NCI-H510A treated with DMSO at 0.1 percent for 48 hours (cell line): Measurements from ENCODE around the gene MINDY3.
"Not testable (repeated sequence)": the region's sequence is repeated elsewhere in the genome, so short reads cannot be mapped to it uniquely, and the experiment has no call there.

ENCODE experiments used
- DNase-seq: peaks from one replicate; lab custom pipeline; 2025; lab: John Stamatoyannopoulos, UW

The MINDY3 gene

DNA sequence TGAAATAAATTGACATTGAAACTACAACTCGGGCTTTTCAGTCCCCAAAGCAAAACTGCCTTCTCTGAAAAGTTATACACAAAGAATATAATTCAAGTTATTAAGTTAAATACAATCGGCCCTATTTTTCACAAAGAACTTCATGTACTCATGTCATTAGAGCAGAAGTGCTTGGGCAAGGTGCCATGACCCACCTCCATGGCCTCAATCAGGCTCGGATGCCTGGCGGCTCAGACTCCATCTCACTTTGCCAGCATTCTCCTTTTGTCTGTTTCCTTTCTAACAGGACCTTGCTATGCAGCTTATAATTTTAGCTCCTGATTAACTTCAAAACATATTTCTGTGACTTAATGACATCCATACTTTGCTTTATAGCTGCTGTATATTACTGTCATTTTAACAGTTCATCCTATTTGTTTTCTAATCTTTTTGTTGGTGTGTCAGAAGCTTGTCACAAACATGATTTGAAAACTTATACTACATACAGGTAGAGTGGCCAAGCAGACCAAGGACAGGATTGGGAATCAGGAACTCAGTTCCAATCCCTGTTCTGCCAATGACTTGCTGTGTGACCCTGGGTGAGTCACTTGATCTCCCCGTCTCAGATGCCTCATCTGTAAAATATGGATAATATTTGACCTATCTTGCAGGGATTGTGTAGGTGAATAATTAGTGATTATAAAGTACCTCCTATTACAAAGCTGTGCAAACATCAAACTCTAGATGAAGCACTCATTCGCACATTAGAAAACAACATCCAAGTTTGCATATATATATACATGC is 79.8 kb downstream of the MINDY3 start:
- DNase-seq, result no peak

DNA sequence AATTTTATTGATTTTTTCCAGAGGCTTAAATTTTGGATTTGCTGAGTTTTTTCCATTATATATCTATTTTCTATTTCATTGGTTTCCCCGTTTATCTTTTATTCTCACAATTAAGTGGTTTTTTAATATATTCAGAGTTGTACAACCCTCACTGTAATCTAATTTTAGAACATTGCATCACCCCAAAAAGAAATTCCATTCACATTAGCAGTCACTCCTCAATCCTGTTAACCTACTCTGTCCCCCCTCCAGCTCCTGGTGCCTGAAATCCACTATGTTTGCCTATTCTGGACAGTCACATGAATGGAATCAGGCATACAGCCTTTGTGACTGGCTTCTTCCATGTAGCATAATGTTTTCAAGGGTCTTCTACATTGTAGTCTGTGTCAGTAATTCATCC is 84.8 kb downstream of the MINDY3 start:
- no peak for DNase-seq

DNA sequence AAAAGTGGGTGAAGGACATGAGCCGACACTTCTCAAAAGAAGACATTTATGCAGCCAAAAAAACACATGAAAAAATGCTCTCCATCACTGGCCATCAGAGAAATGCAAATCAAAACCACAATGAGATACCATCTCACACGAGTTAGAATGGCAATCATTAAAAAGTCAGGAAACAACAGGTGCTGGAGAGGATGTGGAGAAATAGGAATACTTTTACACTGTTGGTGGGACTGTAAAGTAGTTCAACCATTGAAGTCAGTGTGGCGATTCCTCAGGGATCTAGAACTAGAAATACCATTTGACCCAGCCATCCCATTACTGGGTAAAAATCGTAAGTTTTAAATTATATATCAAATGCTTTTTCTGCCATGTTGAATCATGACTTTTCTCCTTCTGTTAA is 85.8 kb downstream of the MINDY3 start:
- DNase-seq, result not testable (repeated sequence)

DNA sequence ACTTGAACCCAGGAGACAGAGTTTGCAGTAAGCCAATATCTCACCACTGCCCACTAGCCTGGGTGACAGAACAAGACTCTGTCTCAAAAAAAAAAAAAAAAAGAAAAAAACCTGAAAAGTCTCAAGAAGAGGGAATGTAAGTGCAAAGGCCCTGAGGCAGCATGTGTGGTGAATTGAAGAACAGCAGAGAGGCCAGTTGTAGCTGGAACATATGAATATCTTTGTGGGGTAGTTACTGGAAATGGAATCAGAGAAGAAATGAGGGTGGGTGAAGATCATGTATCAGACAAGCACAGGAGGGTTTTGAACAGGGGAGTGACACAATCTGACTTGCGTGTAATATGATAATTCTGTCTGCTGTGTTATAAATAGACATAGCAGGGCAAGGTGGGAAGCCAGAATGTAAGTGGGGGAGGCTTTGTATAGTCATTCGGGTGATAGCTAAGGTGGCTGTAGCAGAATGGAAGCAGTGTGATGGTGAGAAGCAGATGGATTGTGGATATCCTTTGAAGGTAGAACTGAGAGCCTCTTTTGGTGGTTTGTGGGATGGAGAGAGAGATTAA is 95.3 kb downstream of the MINDY3 start:
- no peak for DNase-seq

DNA sequence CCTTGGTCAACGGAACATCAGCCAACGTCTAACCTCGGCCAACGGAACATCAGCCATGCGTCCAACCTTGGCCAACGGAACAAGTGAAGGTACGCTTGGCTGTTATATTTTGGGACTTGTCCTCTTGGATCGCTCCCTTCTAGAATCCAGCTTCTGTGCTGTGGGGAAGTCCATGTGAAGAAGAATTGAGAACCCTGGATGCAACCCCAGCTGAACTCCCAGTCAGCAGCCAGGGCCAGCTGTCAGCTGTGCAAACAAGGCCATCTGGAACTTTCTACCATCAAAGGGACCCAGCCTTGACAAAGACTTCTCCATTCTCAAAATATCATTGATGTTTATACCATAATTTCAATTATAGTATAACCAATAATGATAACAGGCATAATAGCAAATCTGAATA is 97.3 kb downstream of the MINDY3 start:
- no peak for DNase-seq

DNA sequence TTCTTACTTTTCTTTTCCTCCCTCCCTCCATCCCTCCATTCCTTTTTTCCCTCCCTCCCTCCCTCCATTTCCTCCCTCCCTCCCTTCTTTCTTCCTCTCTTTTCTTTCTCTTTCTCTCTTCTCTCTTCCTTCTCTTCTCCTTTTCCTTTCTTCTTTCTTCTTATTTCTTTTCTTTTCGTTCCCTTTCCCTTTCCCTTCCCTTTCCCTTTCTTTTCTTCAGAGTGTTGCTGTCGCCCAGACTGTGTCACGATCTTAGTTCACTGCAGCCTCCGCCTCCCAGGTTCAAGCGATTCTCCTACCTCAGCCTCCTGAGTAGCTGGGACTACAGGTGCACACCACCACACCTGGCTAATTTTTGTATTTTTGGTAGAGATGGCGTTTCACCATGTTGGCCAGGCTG is 98.1 kb downstream of the MINDY3 start:
- not testable (repeated sequence) for DNase-seq

DNA sequence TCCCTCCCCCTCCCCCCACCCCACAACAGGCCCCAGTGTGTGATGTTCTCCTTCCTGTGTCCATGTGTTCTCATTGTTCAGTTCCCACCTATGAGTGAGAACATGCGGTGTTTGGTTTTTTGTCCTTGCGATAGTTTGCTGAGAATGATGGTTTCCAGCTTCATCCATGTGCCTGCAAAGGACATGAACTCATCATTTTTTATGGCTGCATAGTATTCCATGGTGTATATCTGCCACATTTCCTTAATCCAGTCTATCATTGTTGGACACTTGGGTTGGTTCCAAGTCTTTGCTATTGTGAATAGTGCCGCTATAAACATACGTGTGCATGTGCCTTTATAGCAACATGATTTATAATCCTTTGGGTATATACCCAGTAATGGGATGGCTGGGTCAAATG is 99.1 kb downstream of the MINDY3 start:
- DNase-seq, result not testable (repeated sequence)

DNA sequence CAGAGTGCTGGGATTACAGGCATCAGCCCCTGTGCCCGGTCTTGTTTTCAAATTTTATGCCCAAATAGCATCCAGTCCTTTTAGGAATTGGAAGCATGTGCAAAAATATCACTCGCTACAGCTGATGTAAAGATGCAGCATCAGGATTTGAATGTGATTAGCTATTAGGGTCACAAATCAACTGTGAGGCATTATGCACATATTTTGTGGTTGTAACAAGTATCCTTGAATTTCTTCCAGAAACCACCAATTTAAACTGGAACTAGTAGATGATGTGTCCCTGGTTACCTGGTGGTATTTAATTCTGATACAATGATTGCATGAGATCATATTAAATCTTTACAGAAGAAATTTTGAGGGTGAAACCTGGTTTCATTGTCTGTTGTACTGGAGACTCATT is 99.6 kb downstream of the MINDY3 start:
- no peak for DNase-seq

DNA sequence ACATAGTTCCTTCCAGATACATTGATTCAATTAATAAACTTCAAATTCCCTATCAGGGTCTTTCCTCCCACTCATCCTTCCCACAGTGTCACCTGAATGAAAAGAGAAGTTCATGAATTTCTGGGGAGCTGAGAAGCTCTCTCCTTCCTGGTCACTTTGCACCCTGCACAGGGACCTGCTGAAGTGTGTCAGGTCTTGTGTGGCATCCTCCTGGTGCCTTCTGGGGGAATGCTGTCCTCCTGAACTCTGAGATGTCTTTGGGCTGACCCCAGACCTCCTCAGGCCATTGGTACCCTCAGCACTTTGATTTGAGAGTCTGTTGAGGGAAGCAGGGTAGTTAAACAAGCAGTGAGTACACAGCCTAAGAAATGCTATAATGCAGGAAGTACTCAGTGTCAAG is 101.0 kb downstream of the MINDY3 start:
- DNase-seq, result no peak

DNA sequence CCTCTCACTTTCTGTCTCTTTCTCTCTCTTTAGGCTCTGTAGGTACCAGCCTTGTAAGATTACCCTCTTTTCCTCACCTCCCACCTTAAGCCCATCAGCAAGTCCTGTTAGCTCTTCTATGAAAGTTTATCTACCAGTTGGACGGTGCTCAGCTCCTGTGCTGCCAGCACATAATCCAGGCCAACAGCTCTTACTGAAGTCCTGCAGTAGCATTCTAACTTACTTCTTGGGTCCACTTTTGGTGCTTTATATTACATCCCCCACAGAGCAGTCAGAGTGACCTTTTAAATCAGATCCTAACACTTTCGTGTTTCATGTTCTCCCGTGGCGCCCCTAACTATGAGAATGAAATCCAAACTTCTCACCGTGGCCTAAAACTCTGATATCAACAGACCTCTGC is 101.7 kb downstream of the MINDY3 start:
- DNase-seq, result no peak

DNA sequence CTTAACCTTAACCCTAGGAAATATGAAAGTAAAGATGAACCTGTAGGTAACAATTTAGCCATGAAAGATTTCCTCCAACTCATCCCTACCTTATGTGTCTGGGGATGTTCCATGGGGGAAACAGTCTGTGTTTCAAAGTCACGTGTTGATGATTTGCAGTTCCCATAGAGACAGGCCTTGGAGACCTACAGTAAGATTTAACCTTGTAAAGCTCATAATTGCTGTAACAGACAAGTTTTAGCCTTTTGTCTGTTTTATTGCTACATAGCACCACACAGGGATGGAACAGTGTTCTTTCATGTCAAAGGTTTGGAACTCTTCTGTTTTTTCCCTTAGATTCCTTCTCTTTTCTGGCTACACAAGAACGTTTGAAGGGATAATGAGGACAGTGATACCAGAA is 105.4 kb downstream of the MINDY3 start:
- no peak for DNase-seq

DNA sequence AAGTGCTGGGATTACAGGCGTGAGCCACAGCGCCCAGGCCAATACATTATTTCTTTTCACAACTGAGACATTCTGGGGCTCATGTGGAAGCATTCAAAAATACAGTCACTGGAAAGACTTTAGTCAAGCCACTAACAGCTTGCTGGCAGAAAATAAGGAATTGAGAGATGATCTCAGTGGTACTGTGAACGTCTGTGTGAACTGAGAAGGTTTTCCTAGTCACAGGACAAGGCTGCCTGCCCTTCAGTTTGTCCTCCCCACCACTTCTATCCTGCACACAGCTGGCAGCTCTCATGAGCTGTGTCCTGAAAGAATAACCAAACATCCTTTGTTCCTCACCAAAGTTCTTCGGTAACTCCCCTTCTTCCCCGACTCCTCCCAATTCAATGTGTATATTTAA is 109.3 kb downstream of the MINDY3 start:
- DNase-seq, result no peak

DNA sequence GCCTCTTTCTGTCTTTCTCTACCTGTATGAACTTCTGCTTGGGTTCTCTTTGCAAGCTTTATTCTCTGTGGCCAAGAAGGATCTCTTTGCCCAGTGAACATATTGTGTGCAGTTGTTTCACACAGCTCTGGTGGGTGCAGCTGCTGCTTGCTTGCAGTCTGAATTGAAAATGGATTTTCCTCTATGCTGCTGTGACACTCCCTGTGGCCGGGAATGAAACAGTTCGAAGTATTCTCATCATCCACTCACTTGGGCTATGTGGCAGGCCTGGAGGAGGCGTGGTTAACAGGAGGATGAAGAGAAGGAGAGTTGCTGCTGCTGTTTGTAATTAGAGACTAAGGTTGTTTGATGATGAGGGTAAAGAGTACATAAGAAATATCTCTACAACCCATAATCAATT is 112.2 kb downstream of the MINDY3 start:
- DNase-seq, result no peak

DNA sequence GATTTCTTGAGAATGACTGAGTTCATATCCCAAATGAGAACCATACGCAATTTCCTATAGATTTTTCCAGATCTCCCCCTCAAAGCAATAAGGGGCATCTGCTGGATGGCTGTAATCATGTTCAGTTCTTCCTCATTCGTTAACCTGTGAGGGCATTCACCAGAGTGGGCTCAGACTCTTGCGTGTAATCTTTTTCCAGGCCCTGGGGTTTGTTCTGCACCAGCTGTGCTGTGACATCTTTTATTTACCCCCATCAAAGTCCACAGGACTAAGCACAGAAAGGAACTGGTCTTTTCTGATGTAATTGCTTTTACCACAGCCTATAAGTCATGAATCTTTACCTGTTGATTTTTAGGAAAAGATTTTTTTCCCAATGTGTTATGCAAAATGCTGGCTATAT is 112.7 kb downstream of the MINDY3 start:
- DNase-seq, result no peak

DNA sequence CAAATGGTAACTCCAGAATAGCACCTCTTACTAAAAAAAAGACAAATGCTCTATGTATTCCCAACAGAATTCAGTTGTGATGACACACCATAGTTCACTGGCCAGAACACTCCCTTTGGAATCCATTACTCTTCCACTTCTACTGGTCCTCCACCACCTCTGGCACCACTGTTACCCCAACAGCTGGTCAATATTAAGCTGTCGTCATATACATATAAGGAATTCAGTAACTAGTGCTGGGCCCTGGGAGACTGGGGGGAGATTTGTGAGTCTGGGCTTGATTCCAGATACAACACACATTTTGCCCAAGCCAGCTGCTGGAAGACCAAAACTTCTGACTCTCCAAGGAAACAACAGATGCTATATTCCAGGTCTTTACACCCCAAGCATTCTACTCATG is 114.6 kb downstream of the MINDY3 start:
- DNase-seq, result no peak

DNA sequence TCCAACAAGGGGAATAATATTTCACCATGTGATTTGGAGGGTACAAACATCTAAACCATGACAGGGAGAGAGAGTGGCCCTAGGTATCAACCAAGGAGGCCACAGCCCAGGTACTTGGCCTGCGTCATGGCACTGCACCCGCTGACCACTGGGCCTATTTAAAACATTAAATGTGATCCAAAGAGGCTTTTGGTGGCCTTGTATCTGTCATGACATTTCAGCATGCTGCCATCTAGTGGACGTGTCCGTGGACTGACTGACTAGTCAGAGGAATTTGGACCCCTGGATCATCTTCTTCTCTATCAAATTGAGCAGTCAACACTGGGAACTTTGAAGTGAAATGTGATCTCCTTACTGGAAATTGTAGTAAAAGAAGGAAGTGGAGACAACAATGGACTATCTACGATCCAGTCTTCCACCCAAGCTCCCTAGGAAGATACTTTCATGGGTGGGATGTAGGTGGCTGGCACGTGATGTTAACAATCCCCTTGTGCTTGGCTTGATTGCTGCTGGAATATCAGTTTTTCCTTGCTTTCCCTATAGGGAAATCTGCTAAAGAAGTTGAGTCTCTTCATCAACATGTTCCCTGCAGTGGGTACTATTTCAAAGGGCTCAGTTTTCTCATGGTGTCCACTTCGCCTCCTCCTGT is 116.0 kb downstream of the MINDY3 start:
- no peak for DNase-seq

DNA sequence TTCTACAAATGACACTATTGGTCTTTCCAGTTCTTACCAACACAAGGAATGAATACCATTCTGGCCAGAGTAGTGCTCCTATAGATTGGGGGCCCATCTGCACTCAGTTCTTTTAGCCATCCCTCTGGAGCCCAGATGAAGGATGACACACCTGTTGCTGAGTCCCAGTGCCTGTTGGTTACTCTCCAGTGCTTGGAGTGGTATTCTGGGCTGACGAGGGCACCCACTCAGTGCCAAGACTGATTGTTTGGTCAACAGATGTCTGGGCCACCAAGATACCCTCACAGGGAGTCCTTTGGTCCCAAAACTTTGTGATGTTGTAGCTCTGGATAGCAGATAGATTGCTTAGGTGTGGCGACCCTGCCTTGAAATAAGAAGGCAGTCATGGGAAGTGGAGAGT is 116.9 kb downstream of the MINDY3 start:
- no peak for DNase-seq

DNA sequence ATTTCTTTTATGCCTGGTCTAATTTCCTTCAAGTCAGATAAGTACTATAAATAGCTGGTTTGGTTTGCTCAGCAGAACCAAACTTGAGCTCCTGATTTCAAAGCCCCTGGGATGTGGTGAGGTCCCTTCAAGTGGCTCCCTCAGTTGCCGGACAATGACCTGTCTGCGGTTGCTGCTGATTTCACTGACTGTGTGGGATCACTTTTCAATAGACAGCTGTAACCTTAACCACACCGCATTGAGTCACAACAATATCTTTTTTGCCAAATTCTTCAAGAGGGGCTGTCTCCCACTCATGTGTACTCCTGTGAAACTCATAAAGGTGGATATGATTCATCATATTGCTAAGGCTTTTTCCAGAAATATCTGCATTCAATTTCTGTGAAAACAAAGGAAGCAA is 117.5 kb downstream of the MINDY3 start:
- DNase-seq, result no peak

DNA sequence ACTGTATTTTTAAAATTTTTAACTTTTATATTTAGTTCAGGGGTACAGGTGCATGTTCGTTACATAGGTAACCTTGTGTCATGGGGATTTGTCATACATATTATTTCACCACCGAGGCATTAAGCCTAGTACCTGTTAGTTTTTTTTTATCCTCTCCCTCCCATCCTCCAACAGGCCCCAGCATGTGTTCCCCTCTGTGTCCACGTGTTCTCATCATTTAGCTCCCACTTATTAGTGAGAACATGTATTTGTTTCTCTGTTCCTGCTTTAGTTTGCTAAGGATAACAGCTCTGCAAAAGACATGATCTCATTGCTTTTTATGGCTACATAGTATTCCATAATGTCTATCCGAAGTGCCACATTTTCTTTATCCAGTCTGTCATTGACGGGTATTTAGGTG is 118.2 kb downstream of the MINDY3 start:
- DNase-seq, result no peak

DNA sequence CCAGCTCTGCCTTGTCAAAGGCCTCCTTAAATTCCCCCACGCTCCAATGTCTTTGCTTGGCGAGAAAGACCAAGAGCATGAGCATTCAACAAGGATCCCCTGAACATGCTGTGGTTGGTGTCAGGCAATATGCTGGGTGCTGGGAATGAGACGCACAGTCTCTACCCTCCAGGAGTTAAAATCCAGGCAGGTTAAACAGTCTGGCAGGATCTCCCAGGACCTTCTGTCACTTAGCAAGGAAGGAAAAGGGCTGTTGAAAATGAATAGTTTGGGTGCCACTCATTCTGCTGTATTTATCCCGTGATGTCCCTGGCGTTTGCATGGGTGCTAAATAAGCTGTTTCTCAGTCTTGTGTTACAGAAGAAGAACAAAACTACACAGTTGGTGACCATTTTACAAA is 118.7 kb downstream of the MINDY3 start:
- DNase-seq, result no peak

DNA sequence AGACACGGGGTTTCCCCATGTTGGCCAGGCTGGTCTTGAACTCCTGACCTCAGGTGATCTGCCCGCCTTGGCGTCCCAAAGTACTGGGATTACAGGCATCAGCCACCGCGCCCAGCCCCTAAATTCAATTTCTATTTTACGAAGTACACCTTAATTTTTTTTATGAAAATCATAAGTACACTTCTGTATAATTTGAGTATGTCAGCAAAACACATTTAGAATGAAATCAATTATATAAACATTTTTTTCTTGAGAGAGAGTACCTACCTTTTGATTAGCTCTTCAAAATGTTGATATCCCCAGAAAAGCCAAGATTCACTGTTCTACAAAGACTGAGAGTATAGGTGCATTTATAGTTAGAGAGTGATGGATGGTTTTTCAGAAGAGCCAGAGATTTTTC is 120.0 kb downstream of the MINDY3 start:
- no peak for DNase-seq

DNA sequence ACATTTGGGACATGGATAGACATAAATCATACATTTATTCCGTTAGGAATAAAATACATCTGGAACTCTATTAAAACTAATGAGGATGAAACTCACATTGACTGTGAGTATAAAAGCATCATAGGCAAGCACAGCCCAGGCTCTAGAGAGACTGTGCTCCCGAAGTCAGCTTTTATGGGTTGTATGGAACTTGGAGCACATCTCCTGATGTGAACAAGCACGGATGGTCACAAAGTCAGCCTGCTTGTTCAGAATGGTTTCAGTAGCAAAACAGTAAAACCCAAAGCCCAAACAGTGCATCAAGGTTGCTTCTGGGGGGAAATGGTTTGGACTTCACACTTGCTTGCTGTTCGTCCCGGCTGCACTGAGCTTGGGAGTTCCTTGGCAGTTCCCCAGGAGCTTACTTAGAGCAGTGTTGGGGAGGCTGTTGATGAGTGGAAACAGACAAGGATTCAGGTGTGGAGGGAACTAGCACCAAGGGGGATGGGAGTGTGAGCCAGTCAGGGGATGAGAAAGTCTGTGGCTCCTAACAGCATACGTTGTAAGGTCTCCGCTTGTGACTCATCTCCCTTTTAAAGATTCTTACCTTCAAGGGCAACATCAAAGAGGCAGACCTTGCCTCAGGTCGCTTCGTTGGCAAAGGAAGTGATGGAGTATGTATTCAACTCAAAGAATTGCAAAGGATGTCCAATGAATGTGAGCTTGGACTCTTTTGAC is 120.9 kb downstream of the MINDY3 start:
- no peak for DNase-seq
